Measurements from ENCODE around the gene GPT2. TPM values are rescaled to one million over a fixed set of nuclear protein-coding genes. Genes with fewer than 3 reads are reported as not detected.
A peak's percentile ranks its signal among the peaks of the same experiment; 100 is the strongest.

The GPT2 gene
- total RNA-seq, 2 donors from 2014 or later: 0.23 to 0.60 TPM

DNA sequence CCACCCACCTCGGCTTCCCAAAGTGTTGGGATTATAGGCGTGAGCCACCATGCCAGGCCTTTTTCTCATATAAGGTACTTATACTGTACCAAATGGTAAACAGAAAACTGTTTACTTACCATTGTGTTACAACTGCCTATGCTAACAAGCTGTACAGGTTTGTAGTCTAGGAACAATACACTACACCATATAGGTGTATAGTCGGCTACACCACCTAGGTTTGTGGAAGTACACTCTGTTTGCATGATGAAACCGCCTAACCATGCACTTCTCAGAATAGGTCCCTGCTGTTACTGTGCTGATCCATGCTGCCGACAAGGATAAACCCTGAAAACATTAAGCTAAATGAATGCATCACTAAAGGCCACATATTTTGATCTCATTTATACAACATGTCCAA, 70.4 kb downstream of the GPT2 start:
- no peaks in the 10 kb centered on the region for H3K9me3 ChIP-seq (ENCODE audit: control insufficient read depth, low read length, poor library complexity, severe bottlenecking)
- H3K27me3 Mint-ChIP-seq: no peaks in the 10 kb centered on the region
- no peaks in the 10 kb centered on the region for H3K4me1 Mint-ChIP-seq
- DNase-seq: no peak
- no peak overlapping the region for H3K27ac Mint-ChIP-seq
- H3K4me3 Mint-ChIP-seq: no peak overlapping the region
- no peak for ATAC-seq
- peaks cover 8% of the 10 kb centered on the region for H3K36me3 Mint-ChIP-seq (ENCODE audit: low read depth)

DNA sequence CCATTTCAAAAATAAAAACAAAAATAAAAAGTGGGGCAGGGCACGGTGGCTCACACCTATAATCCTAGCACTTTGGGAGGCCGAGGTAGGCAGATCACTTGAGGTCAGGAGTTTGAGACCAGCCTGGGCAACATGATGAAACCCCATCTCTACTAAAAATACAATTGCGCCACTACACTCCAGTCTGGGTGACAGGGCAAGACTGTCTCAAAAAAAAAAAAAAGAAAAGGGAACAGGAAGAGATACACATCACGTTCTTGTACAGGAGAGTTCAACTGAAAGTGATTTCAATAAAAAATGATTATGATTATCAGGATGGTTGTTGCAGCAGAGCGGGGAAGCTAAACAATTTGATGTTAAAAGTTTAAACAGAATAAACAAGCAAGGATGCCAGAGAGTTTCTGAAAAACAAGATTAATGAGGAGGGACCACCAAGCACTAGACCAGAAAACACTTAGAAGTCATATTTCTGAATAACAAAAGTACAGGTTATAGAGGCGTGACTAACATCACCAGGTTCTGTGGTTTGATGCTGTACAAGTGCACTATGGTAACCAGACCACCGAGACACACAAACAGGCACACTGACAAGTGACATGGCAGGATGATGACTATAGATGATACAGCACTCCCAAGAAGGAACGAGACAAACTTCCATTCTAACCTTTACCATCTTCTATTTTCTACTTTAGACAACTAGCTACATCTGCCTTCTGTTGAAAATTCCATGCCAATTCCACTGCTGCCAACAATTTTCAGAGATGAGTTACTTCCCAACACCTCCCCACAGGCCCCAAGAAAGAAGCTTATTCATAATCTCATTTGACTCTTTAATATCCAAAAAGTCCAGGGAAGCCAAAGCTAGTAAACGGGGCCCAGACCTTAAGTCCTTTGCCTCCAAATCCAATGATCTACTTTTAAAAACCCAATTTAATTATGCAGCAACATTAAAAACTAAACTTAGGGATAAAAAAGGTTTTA, 77.5 kb downstream of the GPT2 start:
- DNase-seq (no peak), ATAC-seq (peak; percentile 93)
- no peaks in the 10 kb centered on the region for H3K9me3 ChIP-seq (ENCODE audit: control insufficient read depth, low read length, poor library complexity, severe bottlenecking)
- H3K27me3 Mint-ChIP-seq: no peaks in the 10 kb centered on the region
- H3K36me3 Mint-ChIP-seq (ENCODE audit: low read depth): peaks cover 4% of the 10 kb centered on the region
- peak overlapping the region; percentile 95 for H3K27ac Mint-ChIP-seq
- H3K4me1 Mint-ChIP-seq: peaks cover 24% of the 10 kb centered on the region
- peak overlapping the region; percentile 28 for H3K4me3 Mint-ChIP-seq

DNA sequence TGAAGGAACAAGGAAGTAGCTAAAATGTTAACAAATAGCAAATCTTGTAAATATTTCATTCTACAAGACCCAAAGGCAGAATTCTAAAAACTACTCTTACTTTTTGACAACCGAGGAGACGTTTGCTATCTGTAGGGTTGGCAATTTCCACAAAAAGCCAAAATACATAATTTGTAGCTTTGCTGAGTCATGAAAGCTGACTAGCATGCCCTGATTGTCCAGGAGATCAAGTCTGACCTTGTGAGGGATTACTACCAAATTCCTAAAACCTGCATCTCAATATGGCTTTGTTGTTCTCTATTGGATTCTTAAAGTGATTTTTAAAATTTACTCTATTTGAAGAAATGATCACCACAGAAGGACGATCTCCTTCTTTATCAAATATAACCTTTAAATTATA, 78.5 kb downstream of the GPT2 start:
- H3K4me1 Mint-ChIP-seq: peaks cover 28% of the 10 kb centered on the region
- H3K9me3 ChIP-seq (ENCODE audit: control insufficient read depth, low read length, poor library complexity, severe bottlenecking): no peaks in the 10 kb centered on the region
- peak overlapping the region; percentile 95 for H3K27ac Mint-ChIP-seq
- ATAC-seq (no peak), DNase-seq (no peak)
- H3K27me3 Mint-ChIP-seq: no peaks in the 10 kb centered on the region
- no peak overlapping the region for H3K4me3 Mint-ChIP-seq
- peaks cover 4% of the 10 kb centered on the region for H3K36me3 Mint-ChIP-seq (ENCODE audit: low read depth)

DNA sequence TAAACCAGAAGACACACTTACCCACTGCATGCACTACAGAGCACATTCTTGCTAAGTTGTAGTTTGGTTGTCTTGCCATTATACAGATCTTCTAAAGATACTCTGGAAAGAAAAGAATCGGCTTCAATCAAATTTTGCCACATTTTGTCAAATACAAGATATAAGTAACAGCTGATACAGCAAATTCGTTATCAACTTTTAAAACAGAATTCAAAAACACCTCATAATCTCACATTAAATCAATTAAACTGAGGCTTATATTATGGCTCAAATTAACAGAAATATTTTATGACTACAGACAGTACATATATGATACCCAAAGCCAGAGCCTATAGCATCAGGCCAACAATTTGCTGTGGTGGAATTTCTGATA, 83.9 kb downstream of the GPT2 start:
- Mint-ChIP-seq H3K4me3 (no peak overlapping the region), H3K27ac (peak overlapping the region; percentile 82), H3K27me3 (no peaks in the 10 kb centered on the region), H3K36me3 (ENCODE audit: low read depth) (peaks cover 2% of the 10 kb centered on the region), H3K4me1 (peaks cover 25% of the 10 kb centered on the region)
- no peak for DNase-seq
- ATAC-seq: no peak
- H3K9me3 ChIP-seq (ENCODE audit: control insufficient read depth, low read length, poor library complexity, severe bottlenecking): no peaks in the 10 kb centered on the region

DNA sequence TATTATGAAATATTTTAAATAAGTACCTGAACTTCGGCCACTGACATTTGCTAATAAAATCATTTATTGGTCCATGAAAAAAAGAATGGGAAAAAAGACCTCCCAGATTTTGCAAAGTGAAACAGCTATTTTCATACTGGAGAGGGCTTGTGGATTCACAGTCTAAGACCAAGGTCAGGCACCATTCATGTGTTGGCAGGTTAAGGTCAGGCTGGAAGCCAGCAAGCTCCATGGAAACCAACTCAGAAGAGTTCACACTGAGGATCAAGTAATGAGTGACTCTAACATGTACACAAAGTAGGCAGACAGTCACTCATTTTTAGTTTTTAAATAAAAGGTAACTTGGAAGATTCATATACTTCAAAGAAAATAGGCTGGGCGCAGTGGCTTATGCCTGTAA, 85.9 kb downstream of the GPT2 start:
- peaks cover 2% of the 10 kb centered on the region for H3K36me3 Mint-ChIP-seq (ENCODE audit: low read depth)
- peak overlapping the region; percentile 82 for H3K27ac Mint-ChIP-seq
- no peak overlapping the region for H3K4me3 Mint-ChIP-seq
- DNase-seq: no peak
- H3K27me3 Mint-ChIP-seq: no peaks in the 10 kb centered on the region
- peaks cover 29% of the 10 kb centered on the region for H3K4me1 Mint-ChIP-seq
- no peaks in the 10 kb centered on the region for H3K9me3 ChIP-seq (ENCODE audit: control insufficient read depth, low read length, poor library complexity, severe bottlenecking)
- no peak for ATAC-seq

DNA sequence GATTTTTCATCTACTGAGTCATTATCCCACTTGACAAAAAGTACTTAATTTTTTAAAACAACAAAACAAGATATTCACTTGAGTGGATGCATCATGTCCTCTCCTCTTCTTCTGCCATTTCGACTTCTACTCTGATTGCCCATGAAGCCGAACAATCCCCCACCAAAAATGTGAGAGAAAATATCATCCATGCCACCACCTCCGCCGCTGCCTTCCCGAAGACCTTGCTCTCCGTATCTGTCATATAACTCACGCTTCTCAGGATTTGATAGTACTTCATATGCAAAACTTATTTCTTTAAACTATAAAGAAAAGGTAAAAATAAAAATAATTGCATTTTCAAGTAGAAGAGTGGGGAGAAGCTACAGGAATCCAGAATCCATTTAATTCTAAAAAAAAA, 87.1 kb downstream of the GPT2 start:
- Mint-ChIP-seq H3K36me3 (ENCODE audit: low read depth) (peaks cover 4% of the 10 kb centered on the region), H3K4me1 (peaks cover 36% of the 10 kb centered on the region), H3K4me3 (peak overlapping the region; percentile 65), H3K27me3 (no peaks in the 10 kb centered on the region), H3K27ac (peak overlapping the region; percentile 98)
- ATAC-seq (no peak), DNase-seq (no peak)
- H3K9me3 ChIP-seq (ENCODE audit: control insufficient read depth, low read length, poor library complexity, severe bottlenecking): no peaks in the 10 kb centered on the region

DNA sequence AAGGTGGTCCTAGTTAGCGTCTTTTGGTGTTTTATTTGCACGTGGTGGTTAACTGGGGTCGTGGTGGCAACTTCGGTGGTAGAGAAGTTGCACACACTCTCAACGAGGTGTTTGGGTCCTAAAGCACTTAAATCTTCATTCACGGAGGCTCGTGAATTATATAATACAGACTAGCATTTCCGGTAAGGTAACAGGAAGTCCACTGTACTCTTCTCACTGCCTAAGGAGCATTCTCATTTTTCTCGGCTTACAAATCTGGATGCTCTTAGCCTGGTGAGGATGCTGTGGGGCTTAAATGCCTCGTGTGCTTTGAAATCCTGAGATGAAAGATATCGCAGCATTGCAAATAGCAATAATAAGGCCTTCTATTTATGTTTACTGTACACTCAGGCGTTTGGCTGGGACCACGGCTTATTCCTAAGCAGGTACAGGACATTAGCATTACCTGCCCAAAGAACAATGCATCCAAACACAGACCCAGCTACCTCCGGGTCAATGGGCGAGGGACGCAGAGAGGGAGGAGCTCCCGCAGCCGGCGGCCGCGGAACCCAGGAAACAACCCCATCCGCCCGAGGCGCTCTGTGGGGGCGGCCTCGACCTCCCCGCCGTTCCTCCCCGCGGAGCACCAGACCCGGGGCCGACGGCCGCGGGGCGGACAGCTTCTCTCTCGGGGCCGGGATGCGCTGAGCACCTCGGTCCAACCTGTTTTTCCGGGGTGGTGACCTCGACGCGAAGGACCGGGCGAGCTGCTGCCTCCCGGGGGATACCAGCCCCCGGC, 88.5 kb downstream of the GPT2 start:
- peak; percentile 13 to 40 (median 30) for DNase-seq
- H3K36me3 Mint-ChIP-seq (ENCODE audit: low read depth): peaks cover 4% of the 10 kb centered on the region
- no peaks in the 10 kb centered on the region for H3K27me3 Mint-ChIP-seq
- peak; percentile 17 for ATAC-seq
- no peaks in the 10 kb centered on the region for H3K9me3 ChIP-seq (ENCODE audit: control insufficient read depth, low read length, poor library complexity, severe bottlenecking)
- peak overlapping the region; percentile 92 for H3K4me3 Mint-ChIP-seq
- H3K4me1 Mint-ChIP-seq: peaks cover 38% of the 10 kb centered on the region
- H3K27ac Mint-ChIP-seq: peak overlapping the region; percentile 98

DNA sequence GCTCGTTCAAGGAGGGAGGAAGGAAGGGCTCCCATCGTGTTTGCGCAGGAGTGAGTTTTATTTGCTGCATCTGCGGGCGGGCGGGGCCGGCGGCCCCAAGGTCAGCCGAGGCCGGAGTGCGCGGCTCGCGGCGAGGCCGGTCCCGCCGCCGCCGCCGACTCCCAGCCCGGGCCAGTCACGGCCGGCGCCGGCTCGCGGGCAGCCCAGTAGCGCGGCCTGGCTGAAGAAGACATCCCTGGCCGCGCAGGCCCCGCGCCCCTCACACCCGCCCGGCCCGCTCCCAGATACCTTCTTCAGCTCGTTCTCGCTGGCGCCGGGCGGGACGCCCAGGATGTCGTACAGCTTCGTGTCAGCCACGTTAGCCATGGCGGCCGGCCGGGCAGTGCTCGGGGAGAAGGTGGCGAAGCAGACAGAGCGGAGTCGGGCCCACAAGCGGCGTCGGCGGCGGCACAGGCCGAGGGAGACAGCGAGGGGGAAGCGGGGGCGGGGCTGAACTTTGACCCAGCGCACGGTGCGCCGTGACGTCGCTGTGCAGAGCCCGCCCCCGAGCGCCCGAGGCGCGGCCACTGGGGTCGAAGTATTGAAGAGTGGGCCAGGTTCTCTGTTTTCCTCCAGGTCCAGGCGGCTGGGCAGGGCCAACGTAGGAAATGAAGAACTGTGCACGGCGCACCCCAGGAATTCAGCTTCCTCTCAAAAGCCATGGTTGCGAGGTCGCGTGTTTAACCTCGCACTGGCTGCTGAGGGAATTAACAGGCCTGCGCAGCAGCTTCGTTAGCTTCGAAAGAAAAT, 89.2 kb downstream of the GPT2 start, which contains the start of gene DNAJA2:
Gene DNAJA2, minus strand, starts transcription at position 468 of the 789 bp plus-strand sequence. Its CDS starts 102 bp downstream, at position 366.
- H3K9me3 ChIP-seq (ENCODE audit: control insufficient read depth, low read length, poor library complexity, severe bottlenecking): no peaks in the 10 kb centered on the region
- no peaks in the 10 kb centered on the region for H3K27me3 Mint-ChIP-seq
- H3K36me3 Mint-ChIP-seq (ENCODE audit: low read depth): peaks cover 4% of the 10 kb centered on the region
- DNase-seq: peak; percentile 87 to 93 (median 92)
- ATAC-seq: peak; percentile 93
- H3K27ac Mint-ChIP-seq: peak within 1 kb of the TSS; percentile 98
- peaks cover 38% of the 10 kb centered on the region for H3K4me1 Mint-ChIP-seq
- H3K4me3 Mint-ChIP-seq: peak within 1 kb of the TSS; percentile 92

DNA sequence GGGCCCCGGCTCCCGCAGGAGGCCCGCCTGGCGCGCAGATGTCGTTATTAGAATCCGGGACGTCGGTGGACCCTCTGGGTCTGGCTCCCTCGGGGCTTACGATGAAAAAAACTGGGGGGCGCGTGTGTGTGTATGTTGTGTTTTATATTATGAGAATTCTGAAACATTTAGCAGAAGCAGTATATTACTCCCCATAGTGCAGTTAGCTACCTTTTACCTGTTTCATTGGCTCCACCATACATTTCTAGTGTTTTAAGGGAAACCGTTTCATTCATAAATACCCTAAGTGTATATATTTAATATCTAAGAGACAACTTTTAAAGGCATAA, 89.8 kb downstream of the GPT2 start:
- H3K27ac Mint-ChIP-seq: peak overlapping the region; percentile 98
- H3K36me3 Mint-ChIP-seq (ENCODE audit: low read depth): peaks cover 4% of the 10 kb centered on the region
- H3K4me3 Mint-ChIP-seq: peak overlapping the region; percentile 92
- no peaks in the 10 kb centered on the region for H3K9me3 ChIP-seq (ENCODE audit: control insufficient read depth, low read length, poor library complexity, severe bottlenecking)
- ATAC-seq (peak; percentile 9), DNase-seq (no peak)
- no peaks in the 10 kb centered on the region for H3K27me3 Mint-ChIP-seq
- peaks cover 36% of the 10 kb centered on the region for H3K4me1 Mint-ChIP-seq

DNA sequence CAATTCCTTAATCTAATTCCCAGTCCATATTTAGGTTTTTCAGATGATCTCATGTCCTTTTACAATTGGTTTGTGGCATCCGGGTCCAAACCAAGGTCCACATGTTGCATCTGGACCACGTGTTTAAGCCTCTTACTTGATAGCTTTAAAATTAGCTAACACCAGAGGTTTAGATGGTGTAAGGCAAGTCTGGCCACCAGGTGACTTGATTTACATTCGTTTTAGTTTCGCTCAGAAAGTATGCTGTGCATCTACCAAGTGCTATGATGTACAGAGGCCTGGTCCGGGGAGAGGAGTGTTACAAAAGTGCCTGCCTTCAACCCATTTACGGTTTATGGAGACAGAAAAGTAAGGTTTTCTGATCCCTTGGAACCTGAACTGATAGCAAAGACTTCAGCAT, 90.2 kb downstream of the GPT2 start:
- DNase-seq (no peak), ATAC-seq (peak; percentile 10)
- no peaks in the 10 kb centered on the region for H3K9me3 ChIP-seq (ENCODE audit: control insufficient read depth, low read length, poor library complexity, severe bottlenecking)
- Mint-ChIP-seq H3K27ac (peak overlapping the region; percentile 98), H3K4me3 (peak overlapping the region; percentile 92), H3K27me3 (no peaks in the 10 kb centered on the region), H3K4me1 (peaks cover 37% of the 10 kb centered on the region), H3K36me3 (ENCODE audit: low read depth) (peaks cover 4% of the 10 kb centered on the region)

DNA sequence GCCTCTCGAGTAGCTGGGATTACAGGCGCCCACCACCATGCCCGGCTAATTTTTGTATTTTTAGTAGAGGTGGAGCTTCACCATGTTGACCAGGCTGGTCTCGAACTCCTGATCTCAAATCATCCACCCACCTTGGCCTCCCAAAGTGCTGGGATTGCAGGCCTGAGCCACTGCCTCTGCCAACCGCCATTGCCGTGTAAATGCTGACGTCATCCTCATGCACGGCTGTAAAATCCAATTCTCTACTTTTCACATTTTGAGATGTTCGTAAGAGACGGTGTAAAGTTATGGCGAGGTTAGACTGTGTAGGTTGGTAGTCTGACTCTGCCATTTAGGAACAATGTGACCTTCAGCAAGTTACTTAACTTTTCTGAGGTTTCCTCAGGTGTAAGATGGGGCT, 91.0 kb downstream of the GPT2 start:
- H3K36me3 Mint-ChIP-seq (ENCODE audit: low read depth): peaks cover 4% of the 10 kb centered on the region
- peak overlapping the region; percentile 98 for H3K27ac Mint-ChIP-seq
- DNase-seq (no peak), ATAC-seq (no peak)
- H3K9me3 ChIP-seq (ENCODE audit: control insufficient read depth, low read length, poor library complexity, severe bottlenecking): no peaks in the 10 kb centered on the region
- H3K4me3 Mint-ChIP-seq: no peak overlapping the region
- H3K4me1 Mint-ChIP-seq: peaks cover 36% of the 10 kb centered on the region
- no peaks in the 10 kb centered on the region for H3K27me3 Mint-ChIP-seq

DNA sequence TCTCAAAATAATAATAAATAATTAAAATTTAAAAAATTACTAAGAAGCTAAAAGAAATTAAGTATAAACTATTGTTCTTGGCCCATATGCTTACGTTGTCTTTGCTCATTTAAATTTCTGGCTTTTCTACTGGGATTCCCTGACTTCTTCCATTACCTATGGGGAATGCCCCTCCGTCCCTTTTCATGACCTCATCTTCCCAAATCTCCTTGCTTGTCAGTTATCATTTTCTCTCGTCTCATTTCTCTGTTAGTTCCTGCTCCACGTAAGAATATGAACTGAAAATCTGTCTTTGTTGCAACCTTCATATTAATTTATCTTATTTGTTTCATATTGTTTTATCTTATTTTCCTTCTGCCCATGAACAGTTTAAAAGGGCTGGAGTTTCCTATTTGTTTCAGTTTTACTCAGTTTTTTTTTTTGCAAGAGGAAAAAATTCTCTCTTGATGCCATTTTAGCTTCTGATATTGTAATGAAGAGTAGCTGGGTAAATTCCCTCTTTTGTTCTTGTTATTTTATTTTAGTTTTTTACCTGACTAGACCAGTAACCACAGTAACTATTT, 91.8 kb downstream of the GPT2 start:
- ATAC-seq: no peak
- no peaks in the 10 kb centered on the region for H3K9me3 ChIP-seq (ENCODE audit: control insufficient read depth, low read length, poor library complexity, severe bottlenecking)
- DNase-seq: no peak
- Mint-ChIP-seq H3K36me3 (ENCODE audit: low read depth) (peaks cover 4% of the 10 kb centered on the region), H3K27me3 (no peaks in the 10 kb centered on the region), H3K4me1 (peaks cover 36% of the 10 kb centered on the region), H3K4me3 (peak overlapping the region; percentile 69), H3K27ac (peak overlapping the region; percentile 98)
